Stimulated activated CD8-positive, alpha-beta memory T cell treated with anti-CD3 and anti-CD28 coated beads, Interleukin-7, amount 100 ng/mL, for 1 hour (primary cell): ENCODE results near the gene MOCOS.

ENCODE experiments used
- DNase-seq, 2 donors: peaks; one replicate each; pipeline ENCODE4 v3.0.0-alpha.2; 2020; ENCODE audit warnings: low read depth in 2 of 2

MOCOS gene

GRCh38 chr18:36271153-36271552 is 83.9 kb downstream of the MOCOS start:
- DNase-seq = no peak

GRCh38 chr18:36273347-36273746 is 86.0 kb downstream of the MOCOS start:
- no peak for DNase-seq

GRCh38 chr18:36274083-36274715 is 86.9 kb downstream of the MOCOS start:
- DNase-seq = no peak

GRCh38 chr18:36275561-36275960 is 88.3 kb downstream of the MOCOS start:
- DNase-seq = no peak

GRCh38 chr18:36279001-36279400 is 91.7 kb downstream of the MOCOS start:
- DNase-seq = no peak

GRCh38 chr18:36281936-36282335 is 94.6 kb downstream of the MOCOS start:
- no peak for DNase-seq

GRCh38 chr18:36283448-36283847 is 96.2 kb downstream of the MOCOS start:
- no peak for DNase-seq

- DNase-seq = no peak
Measured at GRCh38 chr18:36284268-36284667, 97.0 kb downstream of the MOCOS start.

GRCh38 chr18:36284671-36285295 is 97.5 kb downstream of the MOCOS start:
- peak in 1 of 2 donors; percentile 8 for DNase-seq

GRCh38 chr18:36287653-36288052 is 100.4 kb downstream of the MOCOS start:
- DNase-seq = no peak

- no peak for DNase-seq
Measured at GRCh38 chr18:36288689-36289088, 101.4 kb downstream of the MOCOS start.

GRCh38 chr18:36294031-36294430 is 106.7 kb downstream of the MOCOS start:
- no peak for DNase-seq

- DNase-seq = no peak
Measured at GRCh38 chr18:36295214-36295613, 107.9 kb downstream of the MOCOS start.

- DNase-seq = no peak
Measured at GRCh38 chr18:36295880-36296301, 108.6 kb downstream of the MOCOS start.

- no peak for DNase-seq
Measured at GRCh38 chr18:36296650-36297416, 109.5 kb downstream of the MOCOS start.

- no peak for DNase-seq
Measured at GRCh38 chr18:36297417-36298125, 110.3 kb downstream of the MOCOS start, which contains the start of gene FHOD3. FHOD3 (plus strand) TSS chr18:36297713; CDS start chr18:36297836, 123 bp downstream.

- DNase-seq = no peak
Measured at GRCh38 chr18:36298126-36298741, 110.9 kb downstream of the MOCOS start.

GRCh38 chr18:36299015-36299414 is 111.7 kb downstream of the MOCOS start:
- no peak for DNase-seq

GRCh38 chr18:36300211-36300610 is 112.9 kb downstream of the MOCOS start:
- no peak for DNase-seq

- no peak for DNase-seq
Measured at GRCh38 chr18:36301884-36302283, 114.6 kb downstream of the MOCOS start.

- DNase-seq = no peak
Measured at GRCh38 chr18:36302676-36303075, 115.4 kb downstream of the MOCOS start.
